K562 (cell line): ENCODE results near the gene TUT1. TPM values are rescaled to one million over a fixed set of nuclear protein-coding genes. Genes with fewer than 3 reads are reported as not detected.

ENCODE experiments used
- CBFB ChIP-seq: sonication (generic); formaldehyde crosslinking; IDR thresholded peaks from 2 replicates; pipeline ENCODE4 v1.4.0; 2020; ENCODE audit warnings: mild to moderate bottlenecking, missing genetic modification reagents
- CCNT2 ChIP-seq: IDR thresholded peaks from 2 replicates; pipeline ENCODE4 v1.6.1; 2011; ENCODE audit warnings: borderline replicate concordance, low read depth, mild to moderate bottlenecking, moderate library complexity, mixed read lengths, low read length; ENCODE audit not compliant: insufficient read length; ENCODE audit errors: extremely low read depth
- DIDO1 ChIP-seq: fragments of 450-650 bp; IDR thresholded peaks from 2 replicates; pipeline ENCODE4 v1.6.1; 2016; ENCODE audit warnings: low read depth, missing biosample characterization, missing genetic modification characterization
- E2F5 ChIP-seq: sonication (generic); formaldehyde crosslinking; IDR thresholded peaks from 2 replicates; pipeline ENCODE4 v1.8.0; 2022; ENCODE audit warnings: mild to moderate bottlenecking, missing genetic modification reagents
- GATAD2A ChIP-seq: fragments of 450-650 bp; IDR thresholded peaks from 2 replicates; pipeline ENCODE4 v1.6.1; 2017
- KLF16 ChIP-seq: IDR thresholded peaks from 2 replicates; pipeline ENCODE4 v1.6.1; 2016; ENCODE audit warnings: antibody characterized with exemption
- MAZ ChIP-seq, 2 experiments: fragments of 450-650 bp in 1 of 2; sonication (generic) in 1 of 2; formaldehyde crosslinking; IDR thresholded peaks in 1 of 2; conservative IDR thresholded peaks in 1 of 2; 2 replicates each; pipeline versions ENCODE4 v1.4.0 to v1.5.0; 2020; ENCODE audit warnings: mild to moderate bottlenecking in 1 of 2, missing genetic modification reagents in 1 of 2
- MTA2 ChIP-seq: fragments of 450-650 bp; IDR thresholded peaks from 2 replicates; pipeline ENCODE4 v1.6.1; 2016; ENCODE audit warnings: low read depth
- POLR3A ChIP-seq: IDR thresholded peaks from 2 replicates; pipeline ENCODE4 v1.6.1; 2011; ENCODE audit warnings: borderline replicate concordance, mild to moderate bottlenecking, moderate library complexity; ENCODE audit not compliant: insufficient read length, insufficient read depth; ENCODE audit errors: extremely low read depth
- PTBP1 ChIP-seq: fragments of 200-400 bp; formaldehyde crosslinking; IDR thresholded peaks from 2 replicates; pipeline ENCODE4 v1.6.1; 2017; ENCODE audit warnings: low read depth, low read length
- SIN3A ChIP-seq, 2 experiments: fragments of 150-350 bp in 1 of 2; IDR thresholded peaks; 2 replicates each; pipeline ENCODE4 v1.6.1; 2011 to 2016; ENCODE audit warnings: borderline replicate concordance in 2 of 2, low read depth in 2 of 2, low read length in 2 of 2, mild to moderate bottlenecking in 2 of 2, moderate library complexity in 2 of 2; ENCODE audit not compliant: control insufficient read depth in 1 of 2
- SIX5 ChIP-seq, 2 experiments: IDR thresholded peaks; 2 replicates each; pipeline ENCODE4 v1.6.1; 2011; ENCODE audit warnings: low read length in 2 of 2, borderline replicate concordance in 1 of 2, low read depth in 1 of 2, mild to moderate bottlenecking in 1 of 2, moderate library complexity in 1 of 2; ENCODE audit not compliant: insufficient read depth in 1 of 2
- STAT5B ChIP-seq: fragments of 250-450 bp; sonication (Bioruptor Pico); IDR thresholded peaks from 2 replicates; pipeline ENCODE4 v1.8.0; 2021; ENCODE audit warnings: mild to moderate bottlenecking, inconsistent platforms
- TCFL5 ChIP-seq: fragments of 250-450 bp; sonication (Bioruptor Pico); conservative IDR thresholded peaks from 2 replicates; pipeline ENCODE4 v1.6.1; 2021; ENCODE audit warnings: mild to moderate bottlenecking, moderate library complexity, matching md5 sums
- THAP7 ChIP-seq: fragments of 250-450 bp; sonication (Bioruptor Pico); IDR thresholded peaks from 2 replicates; pipeline ENCODE4 v1.5.0; 2021
- THRA ChIP-seq: fragments of 450-650 bp; IDR thresholded peaks from 2 replicates; pipeline ENCODE4 v1.6.1; 2017; ENCODE audit warnings: mild to moderate bottlenecking, moderate library complexity
- TSHZ1 ChIP-seq: fragments of 250-450 bp; sonication (Bioruptor Pico); IDR thresholded peaks from 2 replicates; pipeline ENCODE4 v1.4.0; 2020; ENCODE audit warnings: mild to moderate bottlenecking, moderate library complexity
- ZNF311 ChIP-seq: fragments of 250-450 bp; sonication (Bioruptor Pico); IDR thresholded peaks from 2 replicates; pipeline ENCODE4 v1.4.0; 2020; ENCODE audit warnings: mild to moderate bottlenecking, moderate library complexity
- ZZZ3 ChIP-seq: fragments of 450-650 bp; IDR thresholded peaks from 2 replicates; pipeline ENCODE4 v1.6.1; 2016; ENCODE audit warnings: antibody characterized with exemption, mild to moderate bottlenecking, moderate library complexity
- polyA plus RNA-seq, 8 experiments: library from polyadenylated mRNA; depleted of rRNA in 4 of 8; stranded (reverse) in 5 of 8; unstranded in 3 of 8; fragments of >200 nt; fragmentation: Nextera tagmentation in 2 of 8; fragmentation: Illumina TruSeq in 1 of 8; extraction: Ambion mirVana in 2 of 8; extraction: Trizol in 1 of 8; gene quantifications; 2 replicates each; pipeline versions ENCODE4 v1.2.1 to v1.2.3, GENCODE V29; 2011 to 2014; ENCODE audit warnings: inconsistent platforms in 1 of 8, missing spikeins in 1 of 8
- total RNA-seq, 7 experiments: library from RNA; depleted of rRNA in 6 of 7; stranded (reverse); fragments of >200 nt in 6 of 7; fragmentation: Illumina TruSeq in 2 of 7; extraction: Trizol in 2 of 7; gene quantifications; 2 replicates each; pipeline versions ENCODE4 v1.2.1 to v1.2.3, GENCODE V29; 2011 to 2021; ENCODE audit warnings: low replicate concordance in 1 of 7

TUT1 gene
- total and polyA plus RNA-seq, 9 of the 15 experiments (the other 6 are each of a cell fraction or from before 2014, with no cell fraction given), result 0.66 to 44.3 (median 15.7) TPM

- TF ChIP-seq ZNF311 (0 out of 2 replicates have a peak, but pooled peaks have one; percentile 40), MTA2 (peak; percentile 41; the same call in 1 of the 2 replicates), MAZ (CRISPR knock-in tag; conservative IDR thresholded peaks at IDR 0.05 in 1 of 2, IDR thresholded peaks at IDR 0.05 in 1 of 2) (peak; percentile 97 to 99), GATAD2A (0 out of 2 replicates have a peak, but pooled peaks have one; percentile 45), E2F5 (no peak), CBFB (CRISPR knock-in tag) (no peak), SIN3A (IDR thresholded peaks at IDR 0.05; ENCODE audit: borderline replicate concordance in 2 of 2, control insufficient read depth in 1 of 2, low read depth in 2 of 2, low read length in 2 of 2) (no peak), KLF16 (no peak), POLR3A (no peak), CCNT2 (peak; percentile 55), THRA (no peak), ZZZ3 (no peak), PTBP1 (no peak), THAP7 (CRISPR knock-in tag) (no peak), TCFL5 (CRISPR knock-in tag) (no peak), TSHZ1 (CRISPR knock-in tag) (no peak), SIX5 (IDR thresholded peaks at IDR 0.05; ENCODE audit: borderline replicate concordance in 1 of 2, insufficient read depth in 1 of 2, low read depth in 1 of 2, low read length in 2 of 2) (no peak), DIDO1 (tag) (peak; percentile 66; the same call in 1 of the 2 replicates), STAT5B (no peak)
Measured at GRCh38 chr11:62553080-62553838, 38.1 kb downstream of the TUT1 start (continued).
